OCI-M2 (cell line): ENCODE results near the gene ASB11.

Source experiments
- DNase-seq: peaks from one replicate; lab custom pipeline; 2025; ENCODE audit not compliant: unreplicated experiment; lab: John Stamatoyannopoulos, UW

The ASB11 gene

DNA sequence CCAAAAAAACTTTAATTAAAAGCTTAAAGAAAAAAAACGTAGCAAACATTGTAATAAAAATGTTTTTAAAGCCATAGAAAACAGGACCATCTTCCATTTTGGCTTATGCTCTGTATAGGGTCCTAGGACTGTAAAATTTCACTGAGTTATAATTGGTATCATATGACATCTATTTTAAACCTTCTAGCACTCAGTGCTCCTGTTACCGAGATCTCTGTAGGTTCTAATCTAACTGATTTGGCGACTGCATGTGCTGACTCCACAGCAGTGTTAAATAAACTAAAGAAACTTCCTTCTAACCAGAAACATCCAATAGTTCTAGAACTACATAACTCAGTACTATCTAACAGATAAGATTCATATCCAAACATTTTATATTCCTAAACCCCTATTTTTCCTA lies at the start of gene ASB11:
Gene ASB11, minus strand, starts transcription at position 132 of the 400 bp plus-strand sequence. Its CDS starts 35 bp downstream, at position 97.
- DNase-seq: no peak

DNA sequence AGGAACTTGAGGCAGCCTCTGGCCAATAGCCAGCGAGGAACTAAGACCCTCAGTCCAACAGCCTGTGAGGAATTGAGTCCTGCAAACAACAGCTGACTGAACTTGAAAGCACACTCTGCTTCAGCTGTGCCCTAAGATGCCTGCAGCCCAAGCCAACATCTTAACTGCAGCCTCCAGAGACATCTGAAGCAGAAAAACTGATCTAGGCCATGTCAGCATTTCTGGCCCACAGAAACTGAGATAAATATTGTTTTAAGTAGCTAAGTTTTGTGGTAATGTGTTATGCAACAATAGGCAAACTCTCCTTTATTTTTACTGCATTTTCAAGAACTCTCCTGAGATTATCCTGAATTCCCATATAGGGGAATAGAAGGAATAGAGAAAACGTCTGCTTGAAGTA lies 44.3 kb upstream of the ASB11 start:
- no peak for DNase-seq

DNA sequence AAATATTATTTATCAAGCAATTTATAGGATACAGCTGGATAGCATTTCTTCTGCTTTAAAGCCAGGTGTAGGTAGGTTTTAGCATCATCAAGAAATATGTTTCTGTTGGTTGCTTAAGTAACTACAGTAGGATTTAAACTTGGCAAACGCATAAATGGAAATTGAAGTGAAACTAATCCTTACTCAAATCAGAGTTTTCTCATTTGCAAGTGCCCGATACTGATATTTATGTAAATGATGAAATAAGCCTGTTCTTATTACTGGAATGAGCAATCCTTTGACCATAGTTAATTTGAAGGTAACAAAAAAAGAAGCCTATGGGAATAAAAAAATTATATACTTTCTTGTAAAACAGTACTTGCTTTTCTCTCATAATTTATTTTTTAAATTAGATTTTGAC lies 43.1 kb upstream of the ASB11 start:
- no peak for DNase-seq

DNA sequence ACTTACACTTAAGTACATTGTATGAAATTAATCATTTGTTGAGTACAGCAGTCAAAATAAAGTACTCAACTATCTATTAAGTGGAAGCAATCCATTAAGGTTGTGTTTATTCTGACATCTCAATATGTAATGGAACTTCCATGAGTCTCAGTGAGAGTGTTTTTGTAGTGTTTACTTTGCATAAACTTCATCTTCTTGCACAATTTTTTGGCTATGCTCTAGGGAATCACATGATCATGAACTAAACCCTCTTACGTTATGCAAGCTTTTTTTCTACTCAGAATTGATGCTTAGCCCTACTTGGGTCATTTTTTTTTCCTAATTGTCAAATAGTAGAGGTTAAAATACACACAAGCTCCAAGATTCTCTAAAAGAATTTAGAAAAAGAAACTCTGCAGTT lies 41.0 kb upstream of the ASB11 start:
- no peak for DNase-seq

DNA sequence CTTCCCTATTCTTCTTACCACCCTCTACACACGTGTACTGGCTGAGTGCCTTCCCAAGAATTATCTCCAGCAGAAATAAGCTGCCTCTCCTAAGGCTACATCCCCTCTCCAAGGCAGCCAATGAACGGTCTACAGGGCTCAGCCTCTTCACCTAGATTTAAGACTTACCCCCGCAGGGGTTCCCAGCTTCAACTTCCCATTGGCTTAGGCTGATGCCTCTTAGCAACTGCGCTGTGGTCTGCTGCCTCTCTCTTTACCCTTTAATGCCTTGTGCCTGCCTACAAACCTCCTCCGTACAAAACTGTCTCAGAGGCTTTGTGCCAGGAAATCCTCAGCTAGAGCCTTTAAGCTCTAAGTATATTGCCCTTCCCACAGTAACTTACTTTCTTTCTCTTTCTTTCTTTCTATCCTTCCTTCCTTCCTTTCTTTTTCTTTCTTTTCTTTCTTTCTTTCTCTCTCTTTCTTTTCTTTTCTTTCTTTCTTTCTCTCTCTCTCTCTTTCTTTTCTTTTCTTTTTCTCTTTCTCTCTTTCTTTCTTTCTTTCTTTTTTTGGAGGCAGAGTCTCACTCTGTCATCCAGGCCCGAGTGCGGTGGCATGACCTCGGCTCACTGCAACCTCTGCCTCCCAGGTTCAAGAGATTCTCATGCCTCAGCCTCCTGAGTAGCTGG lies 35.0 kb upstream of the ASB11 start:
- DNase-seq: no peak

DNA sequence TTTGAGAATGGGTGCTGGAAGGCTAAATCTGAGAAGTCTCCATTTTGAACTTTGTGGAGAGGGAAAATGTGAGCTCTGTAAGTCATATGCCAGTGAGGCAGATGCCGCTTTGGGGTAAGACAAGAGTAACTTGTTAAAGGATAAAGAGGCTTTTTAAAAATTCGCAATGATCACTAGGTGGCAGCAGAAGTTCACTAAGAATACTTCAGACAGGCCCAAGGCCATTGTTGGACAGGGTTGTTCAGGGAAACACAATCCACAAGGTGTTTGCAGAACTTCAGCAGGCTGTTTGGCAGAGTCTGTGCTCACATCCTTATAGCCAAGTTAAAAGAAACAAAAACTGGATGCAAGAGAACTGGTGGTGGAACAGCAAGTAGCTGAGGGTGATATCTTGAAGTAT lies 33.6 kb upstream of the ASB11 start:
- DNase-seq: peak; percentile 24

DNA sequence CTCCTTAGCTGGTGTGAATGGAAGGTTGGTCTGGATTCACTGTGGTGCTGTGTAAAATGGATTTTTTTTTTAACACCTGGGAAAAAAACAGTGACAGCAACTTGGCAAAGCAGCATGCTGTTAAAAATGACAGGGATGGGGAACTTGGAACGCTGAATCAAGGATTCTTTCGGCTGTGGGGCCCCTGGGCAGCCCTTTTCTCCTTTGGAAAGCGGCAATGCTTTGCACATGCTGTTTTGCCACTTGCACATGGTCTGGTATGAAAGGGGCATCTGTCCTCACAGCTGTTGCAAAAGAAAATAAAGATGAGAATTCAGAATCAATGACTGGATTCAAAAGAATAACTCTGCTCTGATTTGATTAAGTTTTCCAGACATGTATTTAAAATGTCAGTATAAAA lies 30.5 kb upstream of the ASB11 start:
- DNase-seq: no peak

DNA sequence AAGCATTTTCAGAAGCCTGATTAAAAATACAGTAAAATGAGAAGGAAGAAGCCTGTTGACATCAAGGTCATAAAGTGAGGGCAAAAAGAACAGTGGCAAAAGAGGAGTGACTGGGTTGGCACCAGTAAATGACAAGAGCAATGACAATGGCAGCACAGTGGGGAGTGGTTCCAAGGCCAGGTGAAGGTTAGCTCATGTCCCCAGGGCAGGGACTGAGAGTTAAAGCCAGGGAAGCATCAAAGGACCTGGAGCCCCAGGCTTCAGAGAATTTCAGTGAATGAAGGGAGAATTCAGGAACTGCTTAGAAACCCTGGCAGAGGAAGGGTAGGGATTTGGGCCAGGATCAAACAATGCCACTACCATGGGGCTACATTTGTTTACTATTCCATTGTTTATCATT lies 28.7 kb upstream of the ASB11 start:
- DNase-seq: no peak

- DNase-seq: no peak
Measured at GRCh38 chrX:15343075-15343476, 27.6 kb upstream of the ASB11 start.

- no peak for DNase-seq
Measured at GRCh38 chrX:15340867-15341266, 25.4 kb upstream of the ASB11 start.

- no peak for DNase-seq
Measured at GRCh38 chrX:15336023-15336413, 20.6 kb upstream of the ASB11 start.

DNA sequence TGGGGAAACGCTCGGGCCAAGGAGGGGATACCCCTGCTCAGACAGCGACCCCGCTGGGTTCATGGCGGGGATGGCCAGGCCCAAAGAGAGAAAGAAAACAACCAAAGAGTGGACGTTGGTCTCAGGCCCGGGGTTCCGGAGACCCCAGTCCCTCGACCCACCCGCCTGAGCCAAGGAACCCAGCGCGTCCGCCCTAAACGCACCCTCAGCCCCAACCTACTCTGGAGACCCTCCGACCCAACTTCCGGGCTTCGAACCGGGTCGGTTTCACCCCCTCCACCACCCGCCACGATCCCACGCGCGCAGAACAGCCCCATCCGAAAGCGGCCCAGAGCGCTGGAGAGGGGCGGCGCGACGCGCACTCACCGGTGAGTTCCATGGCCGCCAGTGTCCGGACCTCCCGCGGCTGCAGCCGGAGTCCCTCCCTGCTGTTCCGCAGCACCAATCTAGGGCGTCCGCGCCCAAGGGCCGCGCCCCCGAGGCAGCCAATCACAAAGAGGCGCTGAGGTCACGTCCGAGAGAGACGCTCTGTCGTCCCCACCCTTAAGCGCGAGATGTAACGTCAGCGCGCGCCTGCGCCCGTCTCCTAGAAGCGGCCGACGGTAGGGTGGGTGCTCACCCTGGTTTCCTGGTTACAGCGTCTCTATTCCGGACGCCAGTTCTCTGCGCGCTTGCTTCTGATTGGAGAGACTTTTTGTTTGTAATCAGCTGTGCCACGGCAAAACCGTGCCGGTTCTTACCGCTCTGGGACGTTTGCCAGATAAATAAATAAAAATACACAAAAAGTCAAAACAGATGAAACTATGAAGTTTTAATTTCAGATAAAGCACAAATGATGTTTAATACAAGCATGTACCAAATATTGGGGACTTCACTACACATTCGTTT lies 19.9 kb upstream of the ASB11 start, which contains the start of gene PIGA:
Gene PIGA, minus strand, starts transcription at position 389 of the 888 bp plus-strand sequence. CDS start 3,593 bp downstream, outside the sequence.
- DNase-seq: peak; percentile 59

DNA sequence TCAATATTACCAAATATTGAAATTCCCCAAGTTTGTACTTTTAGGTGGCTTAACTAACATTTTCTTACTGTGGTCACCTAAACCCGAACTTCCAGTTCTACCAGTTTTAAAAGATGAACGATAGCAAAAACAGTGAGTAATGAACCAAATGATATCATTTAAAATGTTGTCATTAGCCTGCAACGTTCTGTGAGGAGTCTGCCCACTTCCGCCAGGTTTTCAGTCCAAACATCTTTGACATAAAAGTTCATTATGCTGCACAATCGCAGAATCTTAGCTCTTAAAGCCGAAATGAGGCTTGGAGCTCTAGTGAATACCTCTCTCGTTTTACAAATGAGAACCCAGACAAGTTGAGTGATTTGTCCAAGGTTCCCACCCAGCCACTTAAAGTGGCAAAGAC lies 19.1 kb upstream of the ASB11 start:
- DNase-seq: no peak

DNA sequence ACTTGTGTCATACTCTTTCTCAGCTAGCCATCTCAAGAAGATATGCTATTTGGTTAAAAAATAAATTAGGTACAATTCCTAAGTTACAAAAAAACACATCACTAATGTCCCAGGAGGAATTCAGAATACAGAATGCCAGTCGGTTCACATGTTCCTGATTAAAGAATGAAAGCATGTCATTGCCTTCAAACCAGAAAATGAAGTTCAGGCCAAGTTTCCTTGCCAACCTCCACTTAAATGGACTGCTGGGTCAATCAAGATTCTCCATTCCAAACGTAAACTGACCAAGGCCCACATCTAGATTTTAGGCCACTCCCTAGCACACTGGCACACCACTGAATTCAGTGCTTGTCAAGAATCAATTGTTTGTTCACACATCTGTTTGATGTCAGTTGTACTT lies 13.4 kb upstream of the ASB11 start:
- DNase-seq: no peak

GRCh38 chrX:15328131-15328530 lies 12.7 kb upstream of the ASB11 start:
- no peak for DNase-seq

- no peak for DNase-seq
Measured at GRCh38 chrX:15322472-15322871, 7.0 kb upstream of the ASB11 start.

DNA sequence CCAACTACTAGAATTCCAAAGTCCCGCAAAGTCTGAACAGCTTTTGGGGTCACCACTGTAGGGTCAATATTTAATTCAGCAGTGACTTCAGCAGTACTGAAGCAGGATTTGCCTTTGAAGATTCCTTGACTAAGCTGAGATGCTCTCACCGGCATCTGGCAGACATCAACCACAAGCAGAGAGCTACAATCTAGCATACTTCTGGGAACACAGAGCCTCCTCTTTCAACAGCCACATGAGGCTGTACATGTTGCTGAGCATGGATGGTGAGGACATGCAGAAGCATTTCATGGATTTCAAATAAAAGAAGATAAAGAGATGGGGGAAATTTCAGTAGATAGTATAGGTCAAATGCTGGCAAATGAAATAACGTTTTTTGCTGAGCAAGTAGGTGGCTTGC lies 6.6 kb upstream of the ASB11 start:
- DNase-seq: no peak

GRCh38 chrX:15321447-15321846 lies 6.0 kb upstream of the ASB11 start:
- no peak for DNase-seq

DNA sequence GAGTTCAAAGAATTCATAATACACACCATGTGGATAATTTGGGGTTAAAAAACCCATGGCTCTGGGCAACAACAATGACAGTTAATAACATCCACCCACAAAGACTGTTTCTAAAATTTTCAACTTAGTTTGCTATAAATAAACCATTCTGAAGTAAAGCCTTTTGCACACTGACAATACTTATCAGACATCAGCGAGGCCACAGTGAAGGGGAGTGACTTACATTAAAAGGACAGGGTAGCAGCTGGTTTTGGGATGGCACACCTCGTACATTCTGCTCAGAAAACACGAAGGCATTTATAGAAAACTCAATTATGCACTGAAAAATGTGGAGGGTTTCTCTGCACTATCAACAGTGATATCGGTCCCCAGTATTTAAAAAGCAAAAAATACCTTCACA lies 4.9 kb upstream of the ASB11 start:
- DNase-seq: no peak

DNA sequence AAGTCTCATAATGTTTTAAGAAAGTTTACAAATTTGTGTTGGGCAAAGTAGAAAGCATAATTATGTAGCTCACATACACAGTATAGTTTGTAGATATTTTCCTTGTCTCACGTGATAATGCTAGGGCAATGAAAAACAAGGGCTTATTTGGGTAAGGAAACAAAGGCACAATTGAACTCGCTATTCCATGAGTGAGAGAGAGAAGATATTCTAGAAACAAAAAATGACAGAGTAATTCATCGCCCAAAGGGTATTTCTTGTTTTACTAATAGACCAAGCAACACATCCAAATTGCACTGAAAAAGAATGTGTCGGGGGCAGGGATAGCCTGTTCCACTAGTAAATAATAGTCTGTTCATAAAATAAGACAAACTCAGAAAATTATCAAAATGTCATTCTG lies 3.6 kb upstream of the ASB11 start:
- DNase-seq: no peak

DNA sequence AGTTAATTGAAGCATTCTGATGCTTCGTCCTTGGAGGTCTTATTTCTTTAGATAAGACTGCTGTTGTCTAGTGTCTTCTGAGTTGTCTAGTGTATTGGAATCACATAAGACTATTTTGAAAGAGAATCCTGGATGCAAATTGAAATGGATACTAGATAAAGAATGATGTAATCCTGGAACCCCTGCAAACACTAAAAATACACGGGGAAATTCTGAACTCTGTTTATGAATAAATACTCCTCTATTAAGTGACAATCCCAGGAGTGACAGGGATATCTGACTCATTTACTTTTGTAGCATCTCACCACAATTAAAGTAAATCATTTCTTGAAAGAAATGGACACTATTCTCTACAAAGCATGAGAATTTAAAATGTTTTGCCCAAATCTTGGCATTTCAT lies 968 bp downstream of the ASB11 start:
- DNase-seq: no peak

GRCh38 chrX:15311119-15311518 lies 4.3 kb downstream of the ASB11 start:
- no peak for DNase-seq
